NCI-H2029 (cell line): ENCODE results near the gene ST6GALNAC4.

Source experiments
- DNase-seq: peaks from one replicate; lab custom pipeline; 2025; lab: John Stamatoyannopoulos, UW

The ST6GALNAC4 gene

DNA sequence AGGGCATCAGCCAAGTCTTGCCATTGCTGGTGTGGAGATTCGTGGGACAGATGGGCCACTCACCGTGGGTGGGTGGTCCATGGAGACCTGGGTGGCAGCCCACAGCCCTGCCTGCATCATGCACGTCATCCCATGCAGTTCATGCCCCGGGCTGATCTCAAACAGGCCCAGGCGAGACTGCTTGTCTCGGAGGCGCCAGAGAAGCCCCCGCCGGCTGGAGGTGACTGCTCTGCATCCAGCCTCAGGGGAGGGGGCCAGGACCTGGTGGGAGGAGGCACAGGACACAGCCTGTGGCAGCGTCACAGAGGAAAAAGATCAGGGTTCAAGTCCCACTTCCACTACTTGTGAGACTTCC lies 12.8 kb upstream of the ST6GALNAC4 start:
- DNase-seq = no peak

DNA sequence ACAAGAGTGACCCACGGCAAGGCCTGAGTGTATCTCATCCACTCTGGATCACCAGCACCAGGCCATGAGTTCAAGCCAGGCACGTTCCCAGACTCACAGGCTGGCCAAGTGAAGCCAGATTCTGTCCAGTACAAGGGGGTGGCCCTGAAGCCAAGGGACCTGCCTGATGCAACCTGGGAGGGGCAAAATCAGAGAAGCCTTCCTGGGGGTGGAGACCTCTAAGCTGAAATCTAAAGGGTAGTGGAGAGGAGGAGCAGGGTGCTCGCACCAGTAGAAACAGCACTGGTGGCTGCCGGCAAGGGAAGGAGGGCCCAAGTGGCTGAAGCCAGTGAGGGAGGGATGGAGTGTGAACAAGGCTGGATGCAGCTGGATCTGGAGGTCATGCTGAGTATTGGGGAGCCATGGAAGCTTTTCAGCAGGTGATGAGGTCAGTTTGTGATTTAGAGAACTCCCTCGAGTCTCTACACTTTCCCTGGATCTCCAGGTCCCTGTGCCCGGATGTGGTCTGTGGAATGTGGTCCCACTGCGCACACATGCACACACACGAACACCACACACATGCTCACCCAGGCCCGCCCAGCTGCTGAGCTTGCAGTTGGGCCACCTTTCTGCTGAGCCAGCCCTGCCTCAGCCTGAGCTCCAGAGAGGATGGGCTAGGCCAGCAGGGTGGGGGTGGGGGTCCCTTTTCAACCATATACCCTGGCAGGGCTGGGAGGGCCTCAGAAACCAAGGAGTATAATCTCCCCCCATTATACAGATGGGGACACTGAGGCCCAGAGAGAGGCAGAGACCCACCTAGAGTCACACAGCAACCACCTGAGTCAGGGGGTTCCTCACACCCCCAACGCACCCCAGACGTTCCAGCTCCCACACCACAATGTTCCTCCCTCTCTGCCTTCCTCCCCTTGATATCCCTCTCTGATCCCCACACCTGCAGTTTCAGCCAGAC lies 12.1 kb upstream of the ST6GALNAC4 start:
- no peak for DNase-seq

DNA sequence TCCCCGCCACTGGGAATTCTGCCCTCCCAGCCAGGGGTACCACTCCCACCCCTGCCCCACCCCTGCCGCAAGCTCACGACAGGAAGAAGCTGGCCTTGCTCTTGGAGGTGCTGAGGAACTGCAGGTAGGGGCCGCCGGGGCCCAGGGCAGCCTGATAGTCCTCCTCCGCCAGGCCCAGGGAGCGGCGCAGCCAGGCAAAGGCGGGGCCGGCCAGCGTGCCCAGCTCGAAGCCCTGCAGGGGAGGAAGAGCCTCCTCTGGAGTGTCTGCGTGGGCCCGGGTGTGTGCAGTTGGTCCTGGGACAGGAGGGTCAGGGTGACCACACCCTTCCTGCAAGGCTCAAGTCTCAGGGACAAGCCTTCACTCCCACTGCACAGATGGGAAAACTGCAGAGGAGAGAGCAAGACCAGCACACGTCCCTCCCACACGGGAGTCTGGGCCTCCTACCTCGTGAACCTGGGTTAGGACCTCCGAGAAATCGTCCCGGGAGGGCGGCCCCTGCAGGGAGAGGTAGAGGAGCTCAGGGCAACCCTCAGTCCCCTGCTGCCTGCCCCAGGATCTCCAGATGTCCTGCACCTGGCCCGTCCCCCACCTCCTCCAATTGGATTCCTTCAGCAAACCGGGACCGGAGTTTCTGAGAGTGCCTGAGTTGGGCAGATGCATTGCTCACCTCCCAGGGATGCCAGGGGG lies 11.3 kb upstream of the ST6GALNAC4 start:
- DNase-seq = no peak

DNA sequence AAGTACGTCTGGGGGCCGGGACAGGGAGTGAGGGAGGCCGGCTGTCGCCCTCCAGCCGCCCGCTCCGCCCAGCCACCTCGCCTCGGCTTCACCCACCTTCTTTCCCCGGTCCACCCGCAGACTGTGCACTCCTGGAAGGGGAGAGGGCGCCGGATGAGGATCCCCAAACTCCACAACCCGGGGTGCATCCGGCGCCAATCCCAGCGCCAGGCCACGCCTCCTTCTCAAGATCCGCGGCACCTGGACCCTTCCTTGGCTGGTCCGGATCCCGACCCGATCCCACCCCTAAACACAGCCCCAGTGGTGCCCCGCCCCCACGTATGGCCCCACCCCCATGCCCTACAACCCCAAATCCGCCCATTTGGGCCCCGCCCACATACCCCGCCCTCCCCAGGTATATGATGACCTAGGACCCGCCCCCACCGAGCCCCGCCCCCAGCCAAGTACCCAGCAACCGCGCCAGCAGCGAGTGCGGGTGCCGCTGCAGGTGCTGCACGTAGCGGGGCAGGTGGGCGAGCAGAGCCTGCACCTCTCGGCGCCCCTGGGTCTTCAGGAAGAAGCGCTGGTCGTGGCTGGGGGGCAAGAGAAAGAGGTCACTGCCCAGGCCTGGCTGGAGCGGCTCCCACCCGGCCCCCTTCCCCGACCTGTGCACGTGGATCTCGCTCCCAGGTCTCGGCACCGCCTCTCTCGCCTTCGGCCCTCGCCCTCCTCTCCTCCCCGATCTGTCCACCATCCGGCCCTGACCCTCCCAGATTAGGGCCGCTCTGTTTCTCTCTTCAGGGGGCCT lies 10.6 kb upstream of the ST6GALNAC4 start:
- peak; percentile 44 for DNase-seq

DNA sequence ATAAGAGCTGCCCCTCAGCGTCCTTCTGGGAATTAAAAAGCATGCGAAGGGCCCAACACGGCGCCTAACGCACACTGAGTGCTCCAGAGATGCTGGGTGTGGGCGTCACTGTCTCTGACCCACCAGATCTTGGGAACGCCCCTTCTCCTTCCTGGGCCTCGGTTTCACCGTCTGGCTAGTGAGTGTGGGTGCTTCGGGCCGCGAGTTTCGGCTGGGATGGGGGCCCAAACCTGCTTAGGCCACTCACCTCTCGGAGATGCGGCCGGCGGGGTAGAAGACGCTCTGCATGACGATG lies 10.0 kb upstream of the ST6GALNAC4 start:
- no peak for DNase-seq

DNA sequence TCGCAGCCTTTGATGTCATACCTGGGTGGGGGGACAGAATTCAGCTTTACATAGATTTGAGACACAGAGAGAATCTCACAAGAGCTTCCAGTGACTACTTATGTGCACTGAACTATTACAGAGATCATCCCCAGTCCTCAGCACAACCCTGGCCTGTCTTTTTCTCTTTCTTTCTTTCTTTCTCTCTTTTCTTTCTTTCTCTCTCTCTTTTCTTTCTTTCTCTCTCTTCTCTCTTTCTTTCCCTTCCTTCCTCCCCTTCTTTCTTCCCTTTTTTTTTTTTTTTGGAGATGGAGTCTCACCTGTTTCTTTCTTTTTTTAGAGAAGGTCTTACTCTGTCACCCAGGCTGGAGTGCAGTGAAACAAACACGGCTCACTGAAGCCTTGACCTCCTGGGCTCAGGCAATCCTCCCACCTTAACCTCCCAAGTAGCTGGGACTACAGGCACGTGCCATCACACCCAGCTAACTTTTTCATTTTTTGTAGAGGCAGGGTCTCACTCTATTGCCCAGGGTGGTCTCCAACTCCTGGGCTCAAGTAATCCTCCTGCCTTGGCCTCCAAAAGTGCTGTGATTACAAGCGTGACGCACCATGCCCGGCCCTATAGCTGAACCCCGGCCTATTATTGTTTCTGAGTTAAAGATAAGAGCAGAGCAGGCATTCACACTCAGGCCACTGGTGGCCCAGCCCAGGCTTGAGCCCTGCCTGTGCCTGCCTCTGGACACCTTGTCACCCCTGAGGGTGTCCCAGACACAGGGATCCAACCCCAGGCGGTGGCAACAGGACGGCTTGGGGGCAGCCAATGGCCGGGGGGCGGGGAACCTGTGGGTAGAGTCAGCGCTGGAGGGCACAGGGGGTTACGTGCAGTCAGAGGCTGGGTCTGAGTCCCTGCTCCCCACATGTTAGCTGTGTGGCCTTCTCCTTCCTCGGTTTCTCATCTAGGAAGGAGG lies 9.4 kb upstream of the ST6GALNAC4 start:
- no peak for DNase-seq

DNA sequence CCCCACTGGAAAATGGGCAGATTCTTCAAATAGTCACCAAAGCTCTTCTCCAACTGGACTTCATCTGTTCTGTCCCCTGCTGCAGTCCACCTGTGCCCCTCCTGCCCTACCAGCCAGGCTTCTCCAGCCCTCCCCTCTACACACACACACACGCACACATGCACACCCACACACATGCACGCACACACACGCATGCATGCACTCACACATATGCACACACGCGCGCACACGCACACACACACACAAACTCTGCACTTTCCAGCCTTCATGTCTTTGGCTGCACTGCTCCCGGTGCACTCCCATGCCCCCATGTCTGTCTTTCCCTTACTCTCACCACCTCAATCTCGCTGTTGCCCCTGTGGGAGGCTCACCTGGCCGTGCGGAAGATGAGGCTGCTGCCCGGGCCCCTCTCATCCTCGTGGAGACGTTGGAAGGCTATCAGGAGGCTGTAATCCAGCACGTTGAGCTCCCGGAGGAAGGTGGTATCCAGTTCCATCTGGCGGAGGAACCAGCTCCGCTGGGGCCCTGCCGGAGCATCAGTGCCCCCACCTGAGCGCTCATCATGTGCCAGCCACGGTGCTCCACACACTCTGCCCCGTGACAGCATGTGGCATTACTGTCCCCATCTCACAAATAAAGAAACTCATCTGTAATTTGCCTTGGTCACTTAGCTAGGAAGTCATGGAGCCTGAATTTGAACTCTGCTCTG lies 8.0 kb upstream of the ST6GALNAC4 start:
- DNase-seq = no peak

DNA sequence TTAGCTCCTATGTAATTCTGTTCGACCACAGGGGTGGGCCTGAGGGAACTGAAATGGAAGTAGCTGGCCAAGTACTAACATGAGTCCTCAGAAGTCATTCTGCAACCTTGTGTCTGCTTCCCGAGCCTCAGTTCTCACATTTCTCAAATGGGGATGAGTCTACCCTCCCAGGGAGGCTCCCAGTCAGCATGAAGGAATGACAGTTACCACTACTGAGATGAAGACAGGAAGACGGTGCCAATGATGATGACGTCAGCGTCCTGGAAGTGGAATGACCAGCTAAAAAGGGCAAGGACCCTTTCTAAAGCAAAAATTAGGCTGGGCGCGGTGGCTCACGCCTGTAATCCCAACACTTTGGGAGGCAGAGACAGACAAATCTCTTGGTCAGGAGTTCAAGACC lies 6.9 kb upstream of the ST6GALNAC4 start:
- DNase-seq = no peak

DNA sequence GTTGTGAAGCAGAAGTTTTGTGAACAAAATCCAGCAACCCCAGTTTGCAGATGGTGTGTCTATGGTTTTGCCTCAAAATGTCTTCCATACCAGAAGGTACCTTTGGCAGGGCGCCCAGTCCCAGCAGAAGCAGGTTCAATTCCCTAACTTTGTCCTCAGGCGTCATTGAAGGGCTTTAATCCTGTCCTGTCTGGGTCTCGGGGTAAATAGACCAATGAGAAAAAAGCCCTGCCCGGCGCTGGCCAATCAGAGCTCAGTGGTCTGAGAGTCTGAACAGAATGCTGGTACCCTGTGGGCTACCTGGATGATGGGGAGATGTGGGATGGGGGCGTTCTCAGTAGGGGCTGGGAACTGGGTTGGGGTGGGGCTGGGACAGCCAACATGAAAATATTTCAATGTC lies 6.2 kb upstream of the ST6GALNAC4 start:
- DNase-seq = no peak

DNA sequence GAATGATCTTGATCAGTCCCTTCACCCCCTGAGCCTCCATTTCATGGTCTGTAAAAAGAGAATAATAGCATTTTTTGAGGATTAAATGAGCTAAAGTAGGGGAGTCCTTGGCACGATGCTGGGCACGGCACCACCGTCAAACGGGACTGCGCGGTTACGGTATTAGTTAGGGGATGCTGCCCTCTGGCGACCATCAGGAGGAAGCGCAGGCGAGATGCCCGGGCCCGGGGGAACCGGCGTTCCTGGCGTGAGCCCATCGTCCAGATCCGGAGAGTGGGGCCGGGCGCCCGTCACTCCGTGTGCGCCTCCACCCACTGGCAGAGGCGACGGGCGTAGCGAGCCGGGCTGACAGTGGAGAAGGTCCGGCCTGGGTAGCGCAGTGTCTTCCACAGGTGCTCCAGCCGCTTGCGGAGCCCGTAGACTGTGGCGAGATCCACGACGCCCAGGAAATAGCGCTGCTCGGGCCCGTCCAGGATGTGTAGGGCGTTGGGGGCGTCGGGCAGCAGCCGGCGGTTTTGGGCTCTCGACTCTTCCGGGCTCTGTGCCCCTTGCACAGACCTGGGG lies 4.8 kb upstream of the ST6GALNAC4 start:
- peak; percentile 28 for DNase-seq

DNA sequence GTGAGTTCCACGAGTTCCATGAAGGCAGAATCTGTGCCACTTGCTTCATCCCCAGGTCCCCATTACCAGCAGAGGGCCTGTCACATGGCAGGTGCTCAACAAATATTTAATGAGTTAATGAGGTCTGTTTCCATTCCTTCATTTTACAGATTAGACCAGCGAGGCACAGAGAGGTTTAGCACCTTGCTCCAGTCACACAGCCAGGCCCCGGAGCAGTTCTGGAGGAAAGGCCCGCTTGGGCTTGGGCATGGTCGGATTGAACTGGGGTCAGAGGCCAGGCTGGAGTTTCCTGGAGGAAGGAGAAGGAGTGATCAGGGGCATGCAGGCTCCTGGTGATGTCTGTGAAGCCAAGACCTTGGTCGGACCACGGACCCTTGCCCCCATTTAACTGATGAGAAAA lies 4.0 kb upstream of the ST6GALNAC4 start:
- no peak for DNase-seq

DNA sequence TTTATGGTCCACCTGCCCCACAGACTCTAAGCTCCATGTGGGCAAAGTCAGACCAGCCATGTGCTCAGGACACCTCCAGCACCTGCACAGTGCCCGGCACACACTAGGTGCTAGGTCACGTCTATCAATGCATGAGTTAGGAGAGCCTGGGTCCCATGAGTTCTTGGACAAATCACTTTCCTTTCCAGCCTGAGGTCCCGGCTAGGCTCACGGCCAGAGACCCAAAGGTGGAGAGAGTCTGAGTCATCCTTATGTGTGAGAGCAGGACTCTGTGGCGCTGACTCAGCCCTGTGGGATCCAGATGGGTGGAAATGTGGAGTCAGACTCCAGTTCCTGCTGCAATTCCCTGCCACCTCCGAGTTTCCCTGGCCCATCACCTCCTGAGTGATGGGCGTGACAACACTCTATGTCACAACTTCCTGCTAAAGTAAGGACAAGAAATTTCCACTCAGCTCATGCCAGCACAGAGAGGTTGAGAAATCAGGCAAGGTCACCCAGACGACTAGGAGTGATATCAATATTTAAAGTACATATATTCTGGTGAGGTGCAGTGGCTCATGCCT lies 2.5 kb upstream of the ST6GALNAC4 start:
- DNase-seq = no peak

DNA sequence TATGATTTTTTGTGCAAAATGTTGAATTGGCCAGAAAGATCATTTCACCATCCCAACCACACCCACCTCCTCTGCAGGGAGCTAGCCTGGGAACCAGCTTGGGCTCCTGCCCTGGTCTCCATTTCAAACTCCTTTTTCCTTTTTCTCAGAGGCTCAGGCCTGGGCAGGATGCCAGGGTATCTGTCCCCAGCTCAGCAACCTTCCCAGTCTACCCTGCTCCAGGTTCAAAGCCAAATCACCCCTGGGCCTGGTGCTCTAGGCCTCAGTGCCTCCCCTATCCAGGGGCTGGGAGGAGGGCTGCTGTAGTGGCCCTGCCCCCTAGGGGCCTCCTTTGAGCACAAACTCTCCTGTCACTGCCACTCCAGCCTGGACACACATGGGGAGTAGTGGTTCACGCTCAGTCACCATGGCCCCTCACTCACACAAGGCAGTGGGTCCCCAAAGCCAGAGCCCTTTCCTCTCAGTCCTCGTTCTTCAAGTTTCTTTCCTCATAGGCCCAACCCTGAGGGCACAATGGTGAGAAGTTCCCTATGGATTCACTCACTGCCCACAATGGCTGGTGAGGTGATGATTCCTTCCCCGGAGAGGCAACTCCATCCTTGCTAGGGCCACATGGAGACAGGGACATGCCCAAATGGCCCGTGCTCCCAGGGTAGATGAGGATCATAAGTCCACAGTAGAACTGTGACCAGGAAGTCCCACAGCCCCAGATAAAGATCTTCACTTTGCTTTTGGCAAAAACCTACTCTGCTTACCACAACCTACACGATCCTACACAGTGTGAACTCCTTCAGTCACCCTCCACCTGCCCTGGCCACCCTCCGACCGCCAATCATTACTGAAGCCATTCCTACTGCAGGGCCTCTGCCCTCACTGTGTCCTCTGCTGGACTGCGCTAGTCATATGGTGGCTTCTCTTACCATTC lies 1.6 kb upstream of the ST6GALNAC4 start:
- DNase-seq = no peak

DNA sequence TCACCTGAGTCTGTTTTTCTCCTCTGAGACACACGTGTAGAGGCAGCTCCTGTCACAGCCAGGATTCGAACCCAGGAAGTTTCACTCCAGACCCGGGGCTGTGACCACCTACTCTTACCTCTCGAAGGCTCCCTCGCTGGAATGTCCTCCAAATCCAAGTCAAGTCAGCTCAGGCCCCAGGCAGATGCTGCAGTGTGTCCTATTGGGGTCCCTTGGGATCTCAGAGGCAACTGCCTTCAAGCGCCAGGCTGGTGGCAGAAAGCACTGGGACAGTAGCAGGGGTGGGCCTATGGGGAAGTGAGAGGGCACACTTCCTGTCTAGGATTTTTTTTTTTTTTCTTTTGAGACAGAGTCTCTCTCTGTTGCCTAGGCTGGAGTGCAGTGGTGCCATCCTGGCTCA lies 762 bp upstream of the ST6GALNAC4 start:
- DNase-seq = no peak

DNA sequence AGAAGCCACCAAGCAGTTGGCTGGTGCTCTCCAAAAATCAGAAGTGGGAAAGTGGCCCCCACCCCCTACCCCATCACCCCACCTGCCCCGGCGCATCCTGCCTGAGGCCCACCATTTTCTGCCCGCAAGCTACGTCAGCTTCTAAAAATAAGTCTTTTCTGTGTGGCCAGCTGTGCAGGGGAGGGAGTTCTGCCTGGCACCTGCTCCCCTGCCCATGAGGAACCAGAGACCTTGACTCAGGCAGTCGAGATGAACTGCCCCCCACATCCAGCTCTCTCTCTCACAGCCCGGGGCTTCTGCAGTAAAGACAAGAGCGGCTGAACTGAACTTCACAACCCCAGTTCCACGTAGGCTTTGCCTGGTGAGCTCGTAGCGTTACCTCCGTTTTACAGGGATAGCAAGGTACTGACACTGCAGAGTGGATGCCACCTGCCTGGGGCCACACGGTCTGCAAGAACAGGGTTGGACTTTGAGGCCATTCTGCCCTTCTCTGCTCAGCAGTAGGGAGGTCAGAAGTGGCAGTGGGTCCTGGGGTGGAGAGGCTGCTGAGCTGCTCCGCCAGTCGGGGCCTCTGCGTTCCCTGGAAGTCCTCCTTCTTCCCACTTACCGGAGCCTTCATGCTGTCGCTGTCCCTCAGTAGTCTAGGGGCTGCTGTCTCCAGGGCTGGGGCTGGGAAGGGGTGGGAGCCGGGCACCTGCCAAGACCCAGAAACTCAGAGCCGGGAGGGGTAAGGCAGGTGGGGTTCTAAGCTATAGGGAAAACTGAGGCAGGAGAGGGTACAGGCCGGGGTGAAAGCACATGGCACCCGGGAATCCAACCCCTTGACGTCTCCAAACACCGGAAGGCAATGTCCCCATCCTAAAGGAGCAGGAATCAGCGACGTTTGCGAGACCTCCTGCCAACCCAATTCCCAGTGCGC lies 781 bp downstream of the ST6GALNAC4 start:
- DNase-seq = no peak

DNA sequence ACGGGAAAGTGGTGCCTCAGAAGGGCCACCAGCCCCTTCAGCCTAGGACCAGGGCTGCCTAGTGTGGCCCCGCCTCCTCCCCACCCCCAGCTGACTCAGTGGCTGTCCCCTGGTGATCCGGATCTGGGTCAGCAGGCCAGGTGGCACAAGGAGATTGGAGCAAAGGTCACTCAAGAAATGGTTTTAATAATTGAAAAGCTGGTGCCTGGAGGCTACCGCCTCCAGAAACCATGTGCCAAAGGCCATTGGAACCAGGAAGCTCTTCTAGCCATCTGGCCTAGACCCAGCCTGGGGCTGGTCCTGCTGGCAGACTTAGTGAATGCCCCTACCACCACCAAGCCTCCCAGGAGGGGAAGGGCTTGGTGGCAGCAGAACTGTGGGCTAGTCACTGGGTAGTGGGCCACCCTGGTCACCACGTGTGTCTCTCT lies 1.5 kb downstream of the ST6GALNAC4 start:
- DNase-seq = peak; percentile 25

DNA sequence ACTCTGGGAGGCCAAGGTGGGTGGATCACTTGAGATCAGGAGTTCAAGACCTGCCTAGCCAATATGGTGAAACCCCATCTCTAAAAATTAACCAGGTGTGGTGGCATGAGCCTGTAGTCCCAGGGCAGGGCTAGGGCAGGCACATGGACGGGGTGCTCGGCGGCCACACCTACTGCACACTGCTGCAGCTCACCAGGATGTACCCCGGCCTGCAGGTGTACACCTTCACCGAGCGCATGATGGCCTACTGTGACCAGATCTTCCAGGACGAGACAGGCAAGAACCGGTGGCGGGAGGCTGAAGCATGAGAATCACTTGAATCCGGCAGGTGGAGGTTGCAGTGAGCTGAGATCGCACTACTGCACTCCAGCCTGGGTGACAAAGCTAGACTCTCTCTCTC lies 3.2 kb downstream of the ST6GALNAC4 start:
- peak; percentile 44 for DNase-seq

DNA sequence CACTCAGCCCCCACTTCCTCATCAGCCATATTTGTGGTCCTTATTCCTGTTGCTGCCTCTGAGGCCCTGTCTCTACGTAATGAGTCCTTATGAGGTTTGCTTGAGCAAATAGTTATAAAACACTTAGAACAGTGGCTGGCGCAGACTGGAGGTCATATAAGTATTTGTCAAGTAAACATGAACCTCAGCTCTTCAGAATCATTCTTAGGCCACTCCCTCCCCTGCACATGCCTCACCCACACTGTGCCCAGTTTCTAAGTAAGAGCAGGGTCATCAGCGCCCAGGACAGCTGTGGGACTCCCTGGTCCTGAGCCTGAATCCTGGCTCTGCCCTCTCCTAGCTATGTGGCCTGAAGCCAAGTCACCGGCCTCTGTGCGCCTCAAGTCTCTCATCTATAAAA lies 4.0 kb downstream of the ST6GALNAC4 start:
- peak; percentile 95 for DNase-seq
